Measurements from ENCODE around the gene RTN4RL1. TPM values are rescaled to one million over a fixed set of nuclear protein-coding genes. Genes with fewer than 3 reads are reported as not detected.

The RTN4RL1 gene
- total RNA-seq, 1 experiment from 2014 or later = 0.22 TPM

- H3K9ac ChIP-seq (ENCODE audit: extremely low read depth, insufficient read length, low read length) = no peak overlapping the region
- Mint-ChIP-seq H3K36me3 (ENCODE audit: insufficient read depth in 1 of 3, low read depth in 3 of 3) (peaks cover 3 to 28% (median 10%) of the 10 kb centered on the region in 3 experiments; a peak in 6 of 7 replicates), H3K4me3 (no peak overlapping the region), H3K27ac (peak overlapping the region in 2 of 3 experiments; percentile 24 to 50; a peak in 3 of 7 replicates), H3K9me3 (no peaks in the 10 kb centered on the region), H3K4me1 (peaks cover 31% of the 10 kb centered on the region in 2 experiments), H3K27me3 (ENCODE audit: low read depth) (no peaks in the 10 kb centered on the region)
- no peak overlapping the region for H2BK5ac ChIP-seq (ENCODE audit: insufficient read length, low read length)
- H3K56ac ChIP-seq (ENCODE audit: insufficient read length, low read depth, low read length) = no peak overlapping the region
- H3K9me3 ChIP-seq (ENCODE audit: control insufficient read depth, low read depth, low read length) = no peaks in the 10 kb centered on the region
- no peak overlapping the region for H4K5ac ChIP-seq (ENCODE audit: insufficient read length, low read depth, low read length)
- H2AK5ac ChIP-seq (ENCODE audit: insufficient read length, low read length) = no peak overlapping the region
- TF ChIP-seq CTCF (conservative IDR thresholded peaks at IDR 0.05) = no peak
- no CpG with 5 or more reads among the region's 6 CpGs for WGBS (ENCODE audit: extremely low coverage, insufficient read length, low lambda C conversion rate)
- no peaks in the 10 kb centered on the region for H3K27me3 ChIP-seq (ENCODE audit: insufficient read depth, low read length)
- H2BK120ac ChIP-seq (ENCODE audit: low read depth, low read length, poor library complexity, severe bottlenecking) = no peak overlapping the region
- no peaks in the 10 kb centered on the region for H3K4me1 ChIP-seq (ENCODE audit: insufficient read depth, low read length)
- no peak overlapping the region for H3K23ac ChIP-seq (ENCODE audit: insufficient read length, low read depth, low read length)
- no peak overlapping the region for H2BK20ac ChIP-seq (ENCODE audit: low read depth, low read length, poor library complexity, severe bottlenecking)
- no peak overlapping the region for H3K27ac ChIP-seq (ENCODE audit: insufficient read length, low read depth, low read length)
- H3K23me2 ChIP-seq (ENCODE audit: insufficient read length, low read depth, low read length, poor library complexity, severe bottlenecking) = no peaks in the 10 kb centered on the region
- H3T11ph ChIP-seq (ENCODE audit: low read length) = no peak overlapping the region
- no peaks in the 10 kb centered on the region for H3K79me2 ChIP-seq (ENCODE audit: insufficient read depth, low read length)
- H2AFZ ChIP-seq (ENCODE audit: low read length) = no peak overlapping the region
- no peak overlapping the region for H2BK15ac ChIP-seq (ENCODE audit: low read depth, low read length)
- no peak overlapping the region for H3K4ac ChIP-seq (ENCODE audit: low read depth, low read length)
- no peak overlapping the region for H4K8ac ChIP-seq (replicated peaks; ENCODE audit: insufficient read length, low read depth, low read length)
- H3K18ac ChIP-seq (ENCODE audit: insufficient read length, low read depth, low read length) = no peak overlapping the region
- H3K14ac ChIP-seq (ENCODE audit: insufficient read depth, low read length) = no peak overlapping the region
- H2BK12ac ChIP-seq (ENCODE audit: insufficient read length, low read depth, low read length) = no peak overlapping the region
- H3K4me2 ChIP-seq (ENCODE audit: insufficient read depth, insufficient read length, low read length) = no peak overlapping the region
- no peak overlapping the region for H4K91ac ChIP-seq (ENCODE audit: insufficient read length, low read depth, low read length)
- no peaks in the 10 kb centered on the region for H3K79me1 ChIP-seq (ENCODE audit: insufficient read depth, low read depth, low read length, poor library complexity, severe bottlenecking)
- DNase-seq = no peak
- peaks cover 1% of the 10 kb centered on the region for H4K20me1 ChIP-seq (ENCODE audit: control insufficient read depth, insufficient read depth, insufficient read length)
These were observed 45.9 kb upstream of the RTN4RL1 start for GRCh38 chr17:2071024-2071385.

All from H9 (cell line).